ENCODE data around the gene SPATA6L.

SPATA6L gene

DNA sequence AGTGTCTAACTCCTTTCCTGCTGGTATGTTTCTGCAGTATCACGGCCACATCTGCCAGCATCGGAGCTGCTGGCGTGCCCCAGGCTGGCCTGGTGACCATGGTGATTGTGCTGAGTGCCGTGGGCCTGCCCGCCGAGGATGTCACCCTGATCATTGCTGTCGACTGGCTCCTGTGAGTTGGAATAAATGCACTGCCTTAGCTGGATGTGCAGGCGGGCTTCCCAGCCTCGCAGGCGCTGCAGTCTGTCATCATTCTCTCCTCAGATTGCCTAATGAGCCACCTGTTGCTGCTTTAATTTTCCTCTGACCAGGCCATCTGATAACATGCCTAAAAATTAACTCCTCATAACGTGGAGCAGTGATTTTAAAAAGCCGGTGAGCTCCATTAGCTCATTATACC lies 83.3 kb downstream of the SPATA6L start:
- DNase-seq (ENCODE audit: low spot score) = no peak

DNA sequence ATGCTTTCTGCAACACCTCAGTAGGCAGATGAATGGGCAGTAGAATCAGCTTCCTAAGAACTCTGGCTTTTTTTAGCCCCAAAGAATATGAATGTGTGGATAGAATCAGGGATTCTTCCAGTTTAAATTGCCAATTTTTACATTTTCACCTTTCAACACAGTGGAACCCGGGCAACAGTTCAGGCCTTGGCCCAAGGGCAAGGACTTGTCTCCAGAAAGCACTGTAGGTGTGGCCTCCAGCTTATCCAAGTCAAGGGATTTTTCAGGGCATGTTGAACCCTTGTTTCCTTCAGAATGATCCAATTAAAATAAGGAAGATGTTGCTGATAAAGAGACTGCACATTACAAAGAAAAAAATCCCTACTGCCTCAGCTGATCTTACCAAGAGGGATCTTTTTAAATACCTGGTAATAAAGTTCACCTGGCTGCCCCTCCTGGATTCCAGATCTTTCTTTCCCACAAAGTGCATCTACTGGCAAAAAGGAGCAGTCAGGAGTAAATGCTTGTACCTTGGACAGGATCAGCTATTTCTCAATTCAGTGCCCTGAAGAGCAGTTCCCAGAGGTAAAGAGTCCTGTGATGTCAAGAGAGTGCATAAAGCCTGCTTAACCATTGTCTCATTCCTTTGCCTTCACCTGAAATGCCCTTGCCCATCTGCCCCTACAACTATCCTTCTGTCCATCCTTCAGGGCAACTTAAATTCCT lies 84.3 kb downstream of the SPATA6L start:
- DNase-seq (ENCODE audit: low spot score) = no peak

DNA sequence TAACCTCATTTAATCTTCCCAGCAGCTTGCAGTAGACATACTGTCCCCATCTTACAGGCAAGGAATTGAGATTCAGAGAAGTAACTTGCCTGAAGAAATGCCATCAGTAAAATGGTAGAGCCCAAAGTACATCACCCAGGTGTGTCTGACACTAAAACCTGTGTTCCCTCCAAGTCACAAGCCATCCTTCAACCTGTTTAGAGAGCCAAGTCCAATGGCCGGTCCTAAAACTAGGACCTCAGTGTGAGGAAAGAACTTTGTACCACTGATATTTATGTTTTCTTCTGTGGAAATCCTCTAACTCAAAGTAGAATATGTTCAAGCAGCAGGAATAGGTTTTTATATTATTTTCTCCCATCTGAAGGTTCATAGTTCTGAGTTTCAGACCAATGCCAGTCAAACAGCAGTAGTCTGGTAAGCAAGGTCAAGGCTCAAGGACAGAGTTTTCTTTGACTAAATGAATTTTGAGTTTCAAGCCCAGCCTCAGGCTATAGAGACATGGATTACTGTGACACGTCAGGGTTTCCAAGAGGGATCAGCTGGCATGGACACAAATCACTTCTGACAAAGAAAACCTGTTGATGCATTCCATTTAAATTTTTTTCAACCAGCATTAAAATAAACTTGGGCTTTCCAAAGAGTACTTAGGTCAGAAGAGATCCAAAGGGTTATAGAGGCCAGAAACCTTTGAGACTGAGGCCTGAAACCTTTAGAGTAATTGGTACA lies 85.1 kb downstream of the SPATA6L start:
- DNase-seq (ENCODE audit: low spot score) = no peak

DNA sequence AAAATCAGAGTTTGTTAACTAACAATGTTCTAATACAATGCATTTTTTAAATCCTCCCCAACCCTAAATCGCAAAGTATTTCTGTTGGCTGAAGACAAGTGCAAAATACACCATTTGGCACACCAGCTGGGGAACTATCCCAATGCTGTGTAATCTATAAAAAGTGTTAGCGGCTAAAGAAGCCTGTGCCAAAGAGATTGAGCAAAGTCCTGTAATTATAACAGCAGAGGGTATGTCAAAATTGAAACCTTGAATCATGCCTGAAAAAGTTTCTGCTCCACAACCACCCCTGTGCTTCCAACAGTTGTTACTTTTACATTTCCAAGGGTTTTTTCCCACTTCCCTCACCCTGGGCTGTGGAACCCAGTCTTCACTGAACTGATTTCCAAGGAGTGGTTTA lies 87.3 kb downstream of the SPATA6L start:
- no peak for DNase-seq (ENCODE audit: low spot score)

DNA sequence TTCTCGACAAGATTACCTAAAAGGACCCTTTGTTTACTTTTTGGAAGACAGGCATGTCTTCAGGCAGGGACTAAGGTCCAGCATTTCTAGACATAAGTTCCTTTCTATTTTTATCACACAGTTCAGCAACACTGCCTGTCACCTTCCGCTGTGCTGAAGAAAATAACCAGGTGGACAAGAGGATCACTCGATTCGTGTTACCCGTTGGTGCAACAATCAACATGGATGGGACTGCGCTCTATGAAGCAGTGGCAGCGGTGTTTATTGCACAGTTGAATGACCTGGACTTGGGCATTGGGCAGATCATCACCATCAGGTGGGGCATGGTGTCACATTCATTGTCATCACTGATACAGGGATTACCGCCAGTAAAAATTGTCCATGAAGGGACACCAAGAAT lies 89.8 kb downstream of the SPATA6L start:
- no peak for DNase-seq (ENCODE audit: low spot score)

DNA sequence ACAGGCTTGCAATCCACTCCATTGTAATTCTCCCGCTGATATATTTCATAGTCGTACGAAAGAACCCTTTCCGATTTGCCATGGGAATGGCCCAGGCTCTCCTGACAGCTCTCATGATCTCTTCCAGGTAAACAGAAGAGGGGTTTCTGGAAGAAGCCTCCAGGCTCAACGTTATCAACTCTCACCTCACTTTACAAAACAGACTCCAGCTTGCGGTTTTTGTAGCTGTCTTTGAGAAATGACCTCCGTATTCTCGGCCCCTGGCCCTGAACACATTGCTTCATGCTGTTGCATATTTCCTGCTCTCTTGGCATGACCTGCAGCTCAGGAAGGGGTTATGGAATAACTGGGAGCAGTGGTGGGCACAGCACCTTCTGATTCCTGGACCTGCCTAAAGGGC lies 90.3 kb downstream of the SPATA6L start:
- DNase-seq (ENCODE audit: low spot score) = no peak

DNA sequence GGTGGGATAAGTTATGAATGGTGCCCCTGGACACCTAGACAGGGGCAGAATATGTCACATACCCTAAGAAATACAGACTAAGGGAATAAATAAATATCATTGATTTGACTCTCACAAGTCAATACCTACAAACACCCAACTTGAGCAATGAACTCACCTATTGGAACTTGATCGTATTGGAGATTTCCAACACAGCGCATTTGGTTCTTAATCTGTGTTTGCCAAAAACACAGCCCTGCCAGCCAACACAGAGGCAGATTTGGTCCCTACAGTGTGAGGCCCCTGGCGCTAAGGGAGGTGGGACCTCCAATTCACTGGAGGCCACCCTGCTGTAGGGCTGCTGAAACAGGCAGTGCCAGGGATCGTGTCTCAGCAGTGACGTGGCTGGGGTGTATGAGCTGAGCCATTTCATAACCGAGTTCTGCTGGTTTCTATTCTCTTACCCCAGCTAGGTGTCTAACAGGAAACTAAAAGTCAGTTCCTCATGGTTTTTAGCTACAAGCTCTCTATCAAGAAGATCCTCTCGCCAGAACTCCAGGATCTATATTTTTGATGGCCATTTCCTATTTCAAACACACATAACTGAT lies 91.5 kb downstream of the SPATA6L start:
- DNase-seq (ENCODE audit: low spot score) = no peak

DNA sequence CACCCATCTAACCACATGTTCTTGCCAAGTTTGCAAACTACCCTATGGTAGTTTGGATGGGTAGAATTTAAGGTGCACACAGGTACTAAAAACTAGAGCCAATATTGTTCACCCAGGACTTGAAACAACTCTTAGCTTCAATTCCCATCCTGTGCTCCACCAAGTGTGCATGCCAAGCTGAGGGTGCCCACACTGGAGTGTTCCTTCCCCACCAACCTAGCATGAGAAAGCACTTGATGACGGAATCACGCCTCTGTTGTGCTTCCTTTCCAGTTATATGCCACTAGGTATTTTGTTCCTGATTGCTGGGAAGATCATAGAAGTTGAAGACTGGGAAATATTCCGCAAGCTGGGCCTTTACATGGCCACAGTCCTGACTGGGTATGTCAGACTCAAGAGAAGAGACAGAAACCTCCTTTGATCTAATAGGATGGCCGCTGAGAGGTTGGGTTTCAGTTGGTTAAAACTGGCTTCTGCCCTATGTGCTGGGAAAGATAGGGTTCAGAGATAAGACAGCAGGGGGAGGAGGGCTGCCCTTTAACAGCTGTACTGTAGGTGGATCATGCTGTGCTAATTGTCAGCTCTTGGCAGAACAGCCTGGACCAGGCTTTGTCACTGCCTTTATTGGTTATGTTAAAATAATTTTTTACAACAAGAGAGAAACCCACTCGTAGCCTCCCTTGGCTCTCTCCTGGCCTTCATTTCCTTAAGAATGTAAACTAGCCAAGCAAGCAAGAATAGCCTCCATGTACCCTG lies 92.5 kb downstream of the SPATA6L start:
- DNase-seq (ENCODE audit: low spot score) = no peak

DNA sequence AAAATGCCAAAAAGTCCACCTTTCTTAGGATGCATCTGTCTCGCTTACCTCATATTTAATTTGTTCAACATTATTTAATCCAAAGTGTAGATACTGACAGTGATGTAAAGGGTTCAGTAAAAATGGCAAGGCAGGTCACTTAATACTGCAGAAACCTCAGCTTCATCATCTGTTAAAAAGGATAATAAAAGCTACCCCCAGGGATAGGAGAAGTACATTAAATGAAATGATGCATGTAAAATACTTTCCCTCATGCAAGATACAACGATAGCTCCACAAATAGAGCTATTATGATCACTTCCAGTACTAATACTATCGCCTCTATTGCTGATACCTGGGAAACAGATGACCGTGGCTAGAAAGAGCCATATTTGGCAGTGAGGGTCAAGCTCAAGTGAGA lies 93.1 kb downstream of the SPATA6L start:
- DNase-seq (ENCODE audit: low spot score) = no peak

DNA sequence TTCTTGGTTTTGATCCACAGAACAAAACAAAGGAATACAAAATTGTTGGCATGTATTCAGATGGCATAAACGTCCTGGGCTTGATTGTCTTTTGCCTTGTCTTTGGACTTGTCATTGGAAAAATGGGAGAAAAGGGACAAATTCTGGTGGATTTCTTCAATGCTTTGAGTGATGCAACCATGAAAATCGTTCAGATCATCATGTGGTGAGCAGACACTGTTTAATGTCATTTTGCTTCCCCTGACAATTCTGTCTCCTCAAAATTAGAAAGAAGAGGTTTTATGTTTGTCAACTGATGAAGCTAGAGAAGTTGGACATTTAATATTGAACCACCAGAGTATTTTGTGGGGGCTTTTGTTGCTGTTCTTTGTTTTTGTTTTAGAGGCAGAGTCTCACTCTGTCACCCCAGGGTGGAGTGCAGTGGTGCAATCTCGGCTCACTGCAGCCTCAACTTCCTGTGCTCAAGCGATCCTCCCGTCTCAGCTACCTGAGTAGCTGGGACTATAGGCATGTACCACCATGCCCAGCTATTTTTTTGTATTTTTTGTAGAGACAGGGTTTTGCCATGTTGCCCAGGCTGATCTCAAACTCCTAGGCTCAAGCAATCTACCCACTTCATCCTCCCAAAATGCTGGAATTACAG lies 94.0 kb downstream of the SPATA6L start:
- DNase-seq (ENCODE audit: low spot score) = no peak

DNA sequence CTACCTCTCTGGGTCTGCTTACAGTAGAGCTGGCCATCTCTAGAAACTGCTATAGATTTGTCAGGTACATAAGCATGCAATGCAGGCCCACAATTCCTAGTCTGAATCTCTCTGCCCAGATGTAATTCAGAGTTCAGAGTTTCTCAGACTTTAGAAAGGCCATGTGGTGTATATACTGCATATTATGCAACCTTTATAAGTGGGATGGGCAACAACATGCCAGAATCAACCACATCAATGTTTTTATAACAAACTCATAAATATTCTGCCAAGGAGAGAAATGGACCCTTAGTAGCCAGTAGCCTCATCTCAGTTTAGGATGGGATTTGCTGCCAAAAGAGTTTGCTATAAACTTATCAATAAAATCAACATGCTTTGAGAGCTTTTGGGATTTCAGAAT lies 97.2 kb downstream of the SPATA6L start:
- DNase-seq (ENCODE audit: low spot score) = no peak

DNA sequence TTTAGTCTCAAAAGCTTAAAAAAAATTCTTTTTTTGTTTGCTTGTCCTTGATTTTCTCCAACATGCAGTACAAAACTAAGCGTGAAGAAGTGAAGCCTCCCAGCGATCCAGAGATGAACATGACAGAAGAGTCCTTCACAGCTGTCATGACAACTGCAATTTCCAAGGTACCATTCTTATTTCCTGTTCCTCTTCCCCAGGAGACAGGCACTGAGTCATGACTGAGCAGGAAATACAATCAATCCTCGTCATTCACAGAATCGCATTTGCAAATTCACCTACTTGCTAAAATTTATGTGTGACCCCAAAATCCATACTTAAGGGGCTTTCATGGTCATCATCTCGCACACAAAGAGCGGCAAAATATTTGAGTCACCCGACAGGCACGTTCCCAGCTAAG lies 98.7 kb downstream of the SPATA6L start:
- no peak for DNase-seq (ENCODE audit: low spot score)

DNA sequence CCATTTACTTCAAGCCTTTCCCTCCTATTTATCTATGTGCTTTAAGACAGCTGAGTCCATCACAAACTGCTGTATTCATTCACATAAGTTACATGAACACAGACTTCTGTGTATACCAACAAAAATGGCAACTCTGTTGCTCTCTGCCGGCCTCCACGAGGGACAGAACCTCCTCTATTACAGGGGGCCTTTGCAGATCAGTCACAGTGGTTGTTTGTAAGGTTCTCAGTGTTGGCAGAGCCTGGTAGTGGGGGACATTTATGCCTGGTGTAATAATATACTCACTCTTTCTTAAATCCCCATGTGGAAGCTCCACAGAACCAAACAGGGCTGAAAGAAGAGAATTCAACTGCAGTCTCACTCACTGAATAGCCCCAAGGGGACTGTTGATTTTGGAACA lies 99.5 kb downstream of the SPATA6L start:
- DNase-seq (ENCODE audit: low spot score) = no peak

DNA sequence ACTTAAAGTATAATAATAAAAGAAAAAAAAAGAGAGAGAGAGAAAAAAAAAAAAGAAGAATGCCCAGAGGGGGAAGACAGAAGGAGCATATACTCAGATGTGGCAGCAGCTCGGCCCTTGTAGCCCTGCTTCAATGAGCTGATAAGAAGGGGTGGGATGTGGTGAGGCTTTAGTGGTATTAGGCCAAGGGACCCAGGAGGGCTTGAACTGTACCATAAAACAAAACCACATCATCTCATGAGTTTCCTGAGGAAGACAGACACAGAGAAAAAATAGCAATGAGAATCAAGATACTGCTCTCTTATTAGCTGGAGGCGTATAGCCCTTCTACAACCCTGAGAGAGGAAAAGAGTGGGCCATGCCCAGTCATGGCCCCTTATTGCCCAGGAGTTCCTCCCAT lies 103.2 kb downstream of the SPATA6L start:
- DNase-seq (ENCODE audit: low spot score) = no peak

DNA sequence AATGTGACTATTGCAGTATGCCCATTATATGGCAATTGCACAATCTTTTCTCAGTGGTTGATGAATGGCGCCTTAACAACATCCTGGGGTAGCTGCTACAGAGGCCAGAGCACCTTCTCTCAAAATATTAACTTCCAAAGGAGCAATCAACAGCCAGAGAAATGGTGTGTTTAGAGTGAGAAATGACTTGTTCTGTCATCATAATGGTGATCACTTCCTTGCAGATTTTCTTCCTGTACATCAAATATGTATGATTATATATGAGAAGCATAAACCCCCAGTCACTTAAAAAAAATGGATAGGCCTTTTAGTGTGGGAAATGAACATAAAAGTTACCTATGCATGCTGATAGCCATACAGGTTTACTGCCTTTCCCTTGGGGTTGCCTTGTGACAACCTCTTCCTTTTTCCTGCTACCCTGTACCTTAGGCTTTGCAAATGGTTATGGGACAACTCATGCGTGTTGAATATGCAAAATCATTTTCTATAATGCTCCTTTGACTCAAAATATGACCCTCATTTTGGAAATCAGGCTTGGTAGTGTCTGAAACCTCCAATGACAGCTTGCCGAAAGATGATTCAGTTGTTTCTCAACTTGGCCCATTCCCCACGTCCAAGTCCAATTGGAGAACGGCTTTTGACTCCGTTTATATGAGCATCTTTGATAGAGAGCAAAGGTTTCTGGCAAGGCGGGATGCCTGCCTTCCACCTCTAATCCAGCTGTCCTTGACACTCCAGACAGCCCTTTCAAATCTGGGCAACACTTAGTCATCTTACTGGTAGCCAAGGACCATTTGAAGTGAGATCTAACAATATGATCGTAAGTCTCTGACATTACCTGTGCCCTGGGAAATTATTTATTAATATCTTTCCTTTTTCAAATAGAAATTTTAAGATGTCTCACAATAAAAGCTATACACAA lies 106.8 kb downstream of the SPATA6L start:
- DNase-seq (ENCODE audit: low spot score) = no peak

DNA sequence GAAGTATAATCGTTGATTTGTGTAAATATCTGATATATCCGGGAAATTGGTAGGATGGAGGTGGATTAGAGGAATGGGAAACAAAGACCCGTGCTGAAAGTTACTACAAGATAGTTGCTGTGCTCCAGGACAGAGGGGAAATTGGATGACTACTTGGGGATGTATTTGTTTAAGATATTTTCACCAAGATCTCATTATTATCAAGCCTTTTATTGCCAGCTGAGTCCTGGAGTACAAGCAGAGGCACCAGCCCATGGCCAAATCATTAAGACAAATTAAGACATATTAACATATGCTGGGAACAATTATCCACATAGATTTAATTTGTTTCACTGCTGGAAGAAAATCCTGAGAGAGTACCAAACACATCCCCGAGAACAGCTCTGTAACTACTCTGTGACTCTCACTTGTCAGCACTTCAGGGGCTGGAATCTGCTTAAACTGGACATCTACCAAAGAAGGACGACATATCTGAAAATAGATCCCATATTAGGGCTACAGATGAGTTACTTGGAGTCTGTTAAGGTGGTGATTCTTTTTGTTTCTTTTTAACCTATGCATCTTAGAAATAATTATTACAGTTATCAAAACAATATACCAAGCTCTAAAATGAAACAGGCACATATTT lies 107.8 kb downstream of the SPATA6L start:
- DNase-seq (ENCODE audit: low spot score) = no peak

DNA sequence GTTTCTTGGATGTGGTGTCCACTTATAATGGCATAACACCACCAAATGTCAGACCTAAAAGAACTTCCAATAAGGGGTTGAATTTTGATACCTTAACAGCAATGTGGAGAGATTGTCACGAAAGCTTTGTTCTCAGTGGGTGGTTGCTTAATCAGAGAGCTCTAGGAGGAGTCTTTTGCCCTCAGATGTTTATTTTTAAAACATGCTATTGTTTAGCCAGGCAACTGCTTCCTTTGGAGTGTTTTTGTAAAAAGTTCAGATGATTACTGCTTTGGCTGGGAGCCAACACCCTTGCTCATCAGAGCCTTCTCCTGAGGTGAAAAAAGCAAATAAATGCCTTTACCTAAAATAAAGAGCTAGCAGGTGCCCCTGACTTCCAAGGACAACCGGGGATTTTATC lies 111.0 kb downstream of the SPATA6L start:
- no peak for DNase-seq (ENCODE audit: low spot score)

DNA sequence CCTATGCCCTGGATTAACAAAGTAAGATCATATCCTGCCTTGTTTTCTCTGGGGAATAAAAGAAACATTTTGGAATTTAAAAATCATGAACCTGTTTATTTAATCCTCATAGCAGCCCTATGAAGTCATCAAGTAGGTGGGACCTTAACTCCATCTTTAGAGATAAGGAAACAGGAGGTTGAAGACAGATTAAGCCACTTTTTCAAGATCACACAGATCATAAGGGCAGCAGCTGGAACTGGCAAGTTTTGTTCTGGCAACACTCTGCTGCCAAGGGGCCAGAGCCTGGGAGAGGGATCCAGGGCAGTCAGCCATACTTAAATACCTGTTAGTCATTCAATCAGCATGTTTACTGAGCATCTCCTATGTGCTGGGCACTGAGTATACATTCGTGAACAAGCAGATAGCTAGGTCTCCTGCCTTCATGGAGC lies 112.3 kb downstream of the SPATA6L start:
- no peak for DNase-seq (ENCODE audit: low spot score)

DNA sequence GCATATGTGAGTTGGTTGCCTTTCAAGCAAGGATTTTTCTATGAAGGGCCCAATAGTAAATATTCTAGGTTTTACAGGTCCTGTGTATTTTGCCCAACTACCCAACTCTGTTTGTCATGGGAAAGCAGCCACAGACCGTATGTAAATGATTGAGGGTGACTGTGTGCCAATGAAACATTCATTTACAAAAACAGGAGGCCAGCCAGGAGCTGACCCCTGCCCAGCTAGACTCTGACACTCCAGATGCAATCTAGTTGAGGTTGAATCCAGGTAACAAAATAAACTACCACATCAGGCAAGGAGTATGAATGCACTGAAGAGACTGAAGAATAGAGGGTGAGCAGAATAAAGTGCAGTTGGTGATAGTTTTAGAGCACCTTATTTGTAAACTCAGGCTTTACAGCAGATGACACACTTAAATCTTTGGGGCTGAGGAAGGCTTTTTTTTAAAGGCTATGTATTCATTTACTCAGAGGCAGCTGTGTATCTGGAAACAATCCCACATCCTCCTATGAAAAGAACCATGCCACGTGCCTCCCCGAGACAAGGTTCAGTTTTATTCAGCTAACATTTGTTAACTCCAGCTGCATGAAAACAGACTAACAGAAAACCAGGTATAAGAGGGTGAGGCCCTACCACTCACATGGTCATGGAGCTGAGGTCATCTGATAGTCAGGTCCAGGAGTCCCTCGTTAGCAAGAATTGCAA lies 115.3 kb downstream of the SPATA6L start:
- DNase-seq (ENCODE audit: low spot score) = no peak

DNA sequence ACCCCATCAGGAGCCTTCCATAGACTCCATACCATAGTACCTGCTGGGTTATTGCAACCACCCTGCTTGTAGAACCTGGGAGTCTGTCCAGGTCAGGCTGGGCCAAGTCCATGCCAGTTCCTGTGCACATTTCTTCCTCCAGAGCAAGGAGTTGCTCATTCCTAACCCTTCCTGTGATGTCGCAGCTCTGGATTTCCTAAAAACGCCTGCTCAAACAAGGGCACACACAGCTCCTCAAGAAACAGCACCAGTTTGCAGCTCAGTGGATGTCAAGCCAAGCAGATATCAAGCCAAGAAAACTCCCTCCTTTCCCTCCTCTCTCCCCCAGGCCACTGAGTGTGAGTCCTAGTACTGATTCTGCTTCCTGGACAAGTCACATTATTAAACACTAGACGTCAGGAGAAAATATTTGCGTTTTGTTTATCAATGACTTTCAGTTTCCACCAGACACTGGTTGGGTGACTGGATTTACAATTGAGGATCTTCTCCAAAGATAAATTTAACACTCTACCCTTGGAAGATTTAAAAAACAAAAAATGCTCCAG lies 116.5 kb downstream of the SPATA6L start:
- DNase-seq (ENCODE audit: low spot score) = no peak
